ENCODE data around the gene SUPT5H. TPM values are rescaled to one million over a fixed set of nuclear protein-coding genes. Genes with fewer than 3 reads are reported as not detected.

The SUPT5H gene
- total RNA-seq, 3 donors from 2014 or later (not counting 1 experiment from before 2014, with no cell fraction given): 228 to 256 (median 230) TPM

- intact Hi-C loops (cut with micrococcal nuclease): no loop called here
- DNase-seq: peak in 1 of 2 donors; percentile 62
- H3K27me3 ChIP-seq (ENCODE audit: control insufficient read depth, insufficient read depth, low read length): no peaks in the 10 kb centered on the region
- peaks cover 7% of the 10 kb centered on the region for H3K36me3 Mint-ChIP-seq
- H3K36me3 ChIP-seq (ENCODE audit: control insufficient read depth, insufficient read depth, low read length): peaks cover 16% of the 10 kb centered on the region
- H3K27me3 Mint-ChIP-seq (ENCODE audit: low read depth in 2 of 2): no peaks in the 10 kb centered on the region
- H3K27ac Mint-ChIP-seq: peak overlapping the region; percentile 96 to 97
- WGBS (ENCODE audit: insufficient coverage): 91% methylated on average over 14 of the region's 17 CpGs
- H3K9me3 Mint-ChIP-seq: no peaks in the 10 kb centered on the region
- peaks cover 58 to 77% of the 10 kb centered on the region in 2 donors for H3K4me1 Mint-ChIP-seq
- no peak for ATAC-seq
- peaks cover 79% of the 10 kb centered on the region for H3K4me1 ChIP-seq (ENCODE audit: control insufficient read depth, insufficient read depth, low read length)
- no peaks in the 10 kb centered on the region for H3K9me3 ChIP-seq (ENCODE audit: control insufficient read depth, insufficient read depth, low read length)
- H3K4me3 Mint-ChIP-seq: peak overlapping the region; percentile 85
- TF ChIP-seq CTCF (IDR thresholded peaks at IDR 0.05): no peak
- H3K4me3 ChIP-seq (ENCODE audit: low read length): no peak overlapping the region
- H3K27ac ChIP-seq (ENCODE audit: low read length): peak overlapping the region; percentile 96
These were observed 40.0 kb upstream of the SUPT5H start for GRCh38 chr19:39405261-39405957.

- Mint-ChIP-seq H3K9me3 (no peaks in the 10 kb centered on the region), H3K4me3 (peak overlapping the region; percentile 85), H3K27me3 (ENCODE audit: low read depth in 2 of 2) (no peaks in the 10 kb centered on the region), H3K4me1 (peaks cover 60 to 80% of the 10 kb centered on the region in 2 donors), H3K27ac (peak overlapping the region; percentile 96 to 97), H3K36me3 (peaks cover 7% of the 10 kb centered on the region)
- H3K4me1 ChIP-seq (ENCODE audit: control insufficient read depth, insufficient read depth, low read length): peaks cover 79% of the 10 kb centered on the region
- ATAC-seq (peak in 2 of 3 donors; percentile 2 to 4), DNase-seq (peak; percentile 72 to 92)
- intact Hi-C loops (cut with micrococcal nuclease): no loop called here
- peaks cover 16% of the 10 kb centered on the region for H3K36me3 ChIP-seq (ENCODE audit: control insufficient read depth, insufficient read depth, low read length)
- H3K9me3 ChIP-seq (ENCODE audit: control insufficient read depth, insufficient read depth, low read length): no peaks in the 10 kb centered on the region
- TF ChIP-seq CTCF (IDR thresholded peaks at IDR 0.05): no peak
- 13% methylated on average over 21 of the region's 22 CpGs for WGBS (ENCODE audit: insufficient coverage)
- H3K27ac ChIP-seq (ENCODE audit: low read length): peak overlapping the region; percentile 96
- peak overlapping the region; percentile 92 for H3K4me3 ChIP-seq (ENCODE audit: low read length)
- no peaks in the 10 kb centered on the region for H3K27me3 ChIP-seq (ENCODE audit: control insufficient read depth, insufficient read depth, low read length)
These were observed 39.3 kb upstream of the SUPT5H start for GRCh38 chr19:39405958-39406655.

- intact Hi-C loops (cut with micrococcal nuclease): no loop called here
- H3K9me3 ChIP-seq (ENCODE audit: control insufficient read depth, insufficient read depth, low read length): no peaks in the 10 kb centered on the region
- ATAC-seq (peak; percentile 13 to 46 (median 31)), DNase-seq (peak; percentile 89 to 93)
- H3K27me3 ChIP-seq (ENCODE audit: control insufficient read depth, insufficient read depth, low read length): no peaks in the 10 kb centered on the region
- peaks cover 79% of the 10 kb centered on the region for H3K4me1 ChIP-seq (ENCODE audit: control insufficient read depth, insufficient read depth, low read length)
- Mint-ChIP-seq H3K4me3 (peak within 1 kb of the TSS; percentile 97), H3K9me3 (no peaks in the 10 kb centered on the region), H3K36me3 (peaks cover 7% of the 10 kb centered on the region), H3K27ac (peak within 1 kb of the TSS; percentile 96 to 97), H3K4me1 (peaks cover 60 to 80% of the 10 kb centered on the region in 2 donors), H3K27me3 (ENCODE audit: low read depth in 2 of 2) (no peaks in the 10 kb centered on the region)
- H3K27ac ChIP-seq (ENCODE audit: low read length): peak within 1 kb of the TSS; percentile 96
- no peak for TF ChIP-seq CTCF (IDR thresholded peaks at IDR 0.05)
- peaks cover 16% of the 10 kb centered on the region for H3K36me3 ChIP-seq (ENCODE audit: control insufficient read depth, insufficient read depth, low read length)
- peak within 1 kb of the TSS; percentile 92 for H3K4me3 ChIP-seq (ENCODE audit: low read length)
- 0% methylated on average over 56 of the region's 56 CpGs for WGBS (ENCODE audit: insufficient coverage)
These were observed 38.5 kb upstream of the SUPT5H start, which contains the start of gene ZFP36 for GRCh38 chr19:39406656-39407409. TSS of gene ZFP36 (plus strand) at chr19:39406847. CDS start at chr19:39406905, 58 bp downstream.
